Adrenal gland (tissue), 5 donors: Measurements from ENCODE around the gene ITM2A.

Experiments
- POLR2A ChIP-seq, 2 donors: fragments of 450-650 bp; IDR thresholded peaks; one replicate each; pipeline ENCODE4 v1.6.1; 2017; ENCODE audit warnings: antibody characterized with exemption in 2 of 2, mild to moderate bottlenecking in 2 of 2, moderate library complexity in 1 of 2
- TF ChIP-seq, protein P1 (sequence below), 6 experiments: fragments of 450-650 bp in 4 of 6; fragments of 200-600 bp in 2 of 6; sonication (generic) in 1 of 6; IDR thresholded peaks; 1 replicate in 5 of 6; 2 replicates in 1 of 6; pipeline versions ENCODE4 v1.5.1 to v1.8.0; 2016 to 2021; ENCODE audit warnings: antibody characterized with exemption in 6 of 6, mild to moderate bottlenecking in 2 of 6, moderate library complexity in 1 of 6
- donor health status: DM: no; HTN: no; CAD: no.

DNA sequence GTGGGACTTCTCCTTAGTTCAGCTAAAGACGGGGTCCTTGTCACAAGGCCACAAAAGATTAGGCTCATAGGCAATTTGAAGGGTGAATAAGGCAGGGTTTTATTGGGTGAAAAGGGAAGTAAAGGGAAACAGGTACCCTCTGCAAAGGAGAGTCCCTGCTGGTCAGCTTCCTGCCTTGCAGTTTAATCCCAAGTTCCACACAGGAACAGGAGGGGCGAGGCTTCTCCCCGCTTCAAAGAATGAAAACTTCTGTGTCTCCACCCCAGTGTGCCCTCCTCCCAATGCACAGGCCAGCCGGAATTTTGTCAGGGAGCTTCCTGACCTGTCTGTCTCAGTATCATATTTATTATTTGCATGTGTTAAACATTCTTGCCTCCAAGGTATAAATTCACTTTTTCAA is 37.1 kb downstream of the ITM2A start:
- TF ChIP-seq POLR2A (IDR thresholded peaks at IDR 0.05), result no peak
- TF ChIP-seq, protein P1, sequence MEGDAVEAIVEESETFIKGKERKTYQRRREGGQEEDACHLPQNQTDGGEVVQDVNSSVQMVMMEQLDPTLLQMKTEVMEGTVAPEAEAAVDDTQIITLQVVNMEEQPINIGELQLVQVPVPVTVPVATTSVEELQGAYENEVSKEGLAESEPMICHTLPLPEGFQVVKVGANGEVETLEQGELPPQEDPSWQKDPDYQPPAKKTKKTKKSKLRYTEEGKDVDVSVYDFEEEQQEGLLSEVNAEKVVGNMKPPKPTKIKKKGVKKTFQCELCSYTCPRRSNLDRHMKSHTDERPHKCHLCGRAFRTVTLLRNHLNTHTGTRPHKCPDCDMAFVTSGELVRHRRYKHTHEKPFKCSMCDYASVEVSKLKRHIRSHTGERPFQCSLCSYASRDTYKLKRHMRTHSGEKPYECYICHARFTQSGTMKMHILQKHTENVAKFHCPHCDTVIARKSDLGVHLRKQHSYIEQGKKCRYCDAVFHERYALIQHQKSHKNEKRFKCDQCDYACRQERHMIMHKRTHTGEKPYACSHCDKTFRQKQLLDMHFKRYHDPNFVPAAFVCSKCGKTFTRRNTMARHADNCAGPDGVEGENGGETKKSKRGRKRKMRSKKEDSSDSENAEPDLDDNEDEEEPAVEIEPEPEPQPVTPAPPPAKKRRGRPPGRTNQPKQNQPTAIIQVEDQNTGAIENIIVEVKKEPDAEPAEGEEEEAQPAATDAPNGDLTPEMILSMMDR (IDR thresholded peaks at IDR 0.05), result no peak
